Stimulated activated CD8-positive, alpha-beta memory T cell treated with anti-CD3 and anti-CD28 coated beads, Interleukin-15, amount 100 ng/mL, for 1 hour (primary cell): ENCODE results near the gene INS.
"Not testable (repeated sequence)": the region's sequence is repeated elsewhere in the genome, so short reads cannot be mapped to it uniquely, and the experiment has no call there.

Experiments
- DNase-seq: peaks from one replicate; pipeline ENCODE4 v3.0.0-alpha.2; 2020; ENCODE audit warnings: low read depth

The INS gene

DNA sequence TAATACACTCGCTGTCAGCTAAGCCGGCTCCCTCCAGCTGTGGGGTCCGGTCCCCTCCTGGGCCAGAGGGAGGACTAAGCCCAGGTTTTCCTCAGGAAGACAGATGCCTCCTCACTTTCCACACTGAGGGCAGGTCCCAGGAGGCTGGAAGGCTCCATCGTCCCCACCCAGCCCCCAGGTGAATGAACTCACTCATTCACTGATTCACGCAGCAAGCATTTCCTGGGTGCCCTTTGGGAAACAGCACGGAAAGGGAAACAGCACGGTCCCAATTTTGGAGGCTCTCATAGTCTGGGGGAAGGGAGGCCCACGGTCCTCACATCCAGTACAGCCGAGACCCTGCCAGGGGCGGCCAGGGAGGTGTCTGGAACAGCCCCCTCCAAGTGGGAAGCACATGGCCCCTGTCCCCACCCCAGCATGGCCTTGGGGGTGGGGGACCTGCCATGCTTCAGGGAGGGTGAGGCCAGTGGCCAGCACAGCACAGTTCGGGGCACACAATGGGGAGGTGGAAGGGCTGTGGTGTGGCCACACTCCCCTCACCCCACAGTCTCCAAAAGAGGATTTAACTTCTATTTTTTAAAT is 19.9 kb upstream of the INS start:
- no peak for DNase-seq

DNA sequence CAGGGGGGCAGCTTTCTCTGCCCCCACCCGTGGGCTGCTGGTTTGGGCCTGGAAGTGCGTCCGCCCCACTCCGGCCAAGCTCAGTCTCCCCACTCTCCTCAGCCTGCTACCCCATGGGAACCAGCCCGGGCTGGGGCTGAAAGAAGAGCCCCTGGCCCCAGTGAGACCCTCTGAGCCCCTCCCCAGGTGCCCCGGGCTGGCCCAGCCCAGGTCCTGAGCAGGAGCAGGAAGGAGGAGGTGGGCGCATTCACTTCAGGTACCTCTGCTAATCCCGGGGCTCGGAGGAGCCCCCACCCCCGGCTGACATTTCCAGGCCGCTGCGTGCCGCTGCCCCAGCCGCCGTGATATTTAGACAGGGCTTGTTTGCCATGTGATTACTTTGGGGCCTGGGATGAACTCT is 19.3 kb upstream of the INS start:
- no peak for DNase-seq

DNA sequence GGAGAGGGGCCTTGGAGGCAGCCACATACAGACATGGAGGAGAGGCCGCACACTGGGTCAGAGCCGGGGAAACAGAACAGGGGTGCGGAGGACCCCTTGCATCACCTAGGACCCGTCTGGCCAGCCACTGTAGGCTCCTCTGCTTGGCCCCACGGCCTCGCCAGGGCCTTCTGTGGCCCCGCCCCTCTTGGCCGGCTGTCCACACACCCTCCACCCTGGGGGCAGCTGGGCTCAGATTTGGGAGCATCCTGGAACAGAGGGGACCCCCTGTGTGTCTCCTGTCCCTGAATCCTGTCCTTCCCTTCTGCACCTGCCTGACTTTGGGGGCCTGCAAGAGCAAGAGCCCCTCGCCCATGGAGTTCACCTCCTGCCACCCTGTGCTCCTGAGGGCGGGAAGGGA is 18.5 kb upstream of the INS start:
- no peak for DNase-seq

DNA sequence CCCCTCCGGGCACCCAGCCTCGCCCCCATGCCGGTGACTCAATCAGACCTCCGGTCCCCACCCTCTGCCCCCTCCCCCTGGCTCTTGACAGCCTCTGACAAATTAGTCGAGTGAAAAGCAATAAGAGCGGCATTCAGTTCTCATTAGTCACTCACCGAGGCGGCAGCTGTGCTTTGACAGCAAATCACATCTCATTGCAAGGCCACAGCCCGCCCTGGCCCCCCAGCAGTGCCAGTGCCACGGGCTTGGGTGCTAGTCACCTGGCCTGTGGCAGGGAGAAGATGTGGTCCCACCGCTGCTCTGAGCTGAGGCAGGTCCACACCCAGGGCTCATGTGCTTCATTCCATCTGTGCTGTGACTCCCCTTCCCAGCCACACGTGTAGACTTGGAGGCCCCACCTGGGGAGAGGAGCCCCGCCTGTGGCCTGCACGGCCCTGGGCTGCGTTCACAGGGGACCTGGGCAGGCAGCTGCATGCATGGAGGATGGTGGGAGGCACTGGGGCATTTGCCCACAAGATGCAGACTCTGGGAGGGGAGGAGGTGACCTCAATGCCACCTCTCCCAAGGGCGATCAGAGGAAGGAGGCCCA is 18.0 kb upstream of the INS start:
- no peak for DNase-seq

DNA sequence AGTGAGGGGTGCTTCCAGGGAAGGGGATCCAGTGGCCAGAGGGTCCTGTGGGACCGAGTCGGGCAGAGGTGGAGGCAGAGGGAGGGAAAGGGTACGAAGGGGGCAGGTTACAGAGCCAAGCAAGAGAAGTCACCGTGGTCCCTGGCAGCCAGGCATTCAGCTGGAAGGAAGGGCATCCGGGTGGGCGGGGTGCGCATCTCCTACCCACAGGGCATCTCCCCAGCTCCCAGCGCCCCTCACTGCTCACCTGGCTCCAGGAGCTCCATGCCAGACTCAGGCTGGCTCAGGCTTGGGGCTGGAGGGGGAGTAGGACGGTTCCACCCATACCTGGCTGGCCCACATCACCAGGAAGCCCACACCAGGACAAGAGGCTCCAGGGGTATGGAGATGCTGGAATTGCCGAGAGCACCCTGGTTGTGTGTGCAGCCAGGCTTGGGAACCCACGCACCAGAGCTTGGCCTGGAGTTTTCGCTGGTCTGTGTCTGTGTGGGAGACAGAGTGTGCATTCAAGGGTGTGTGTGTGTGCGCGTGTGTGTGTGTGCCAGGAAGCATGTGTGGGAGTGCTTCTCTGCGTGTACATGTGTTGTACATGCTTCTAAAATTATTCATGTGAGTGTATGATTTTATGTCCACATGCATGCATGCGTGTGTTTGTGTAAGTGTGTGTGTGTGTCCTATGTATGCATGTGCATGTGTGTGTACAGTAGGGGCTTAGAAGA is 17.2 kb upstream of the INS start:
- DNase-seq = not testable (repeated sequence)

DNA sequence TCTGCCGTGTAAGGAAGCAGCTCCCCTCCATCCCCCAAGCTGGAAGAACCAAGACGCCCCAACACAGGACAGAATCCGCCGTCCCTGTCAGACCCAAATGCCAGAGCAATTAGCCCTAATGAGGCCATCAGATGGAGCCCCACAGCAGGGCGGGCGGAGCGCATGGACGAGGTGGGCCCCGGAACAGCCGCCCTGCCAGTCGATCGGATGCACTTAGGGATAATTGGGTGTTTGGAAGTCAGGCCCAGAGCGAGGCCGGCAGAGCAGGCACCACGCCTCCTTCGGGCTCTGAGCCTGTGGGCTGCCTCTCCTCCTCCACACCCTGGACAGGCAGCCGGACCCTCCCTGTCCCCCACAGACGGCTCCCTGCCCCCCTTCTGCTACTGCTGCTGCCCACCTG is 16.1 kb upstream of the INS start:
- DNase-seq = no peak

DNA sequence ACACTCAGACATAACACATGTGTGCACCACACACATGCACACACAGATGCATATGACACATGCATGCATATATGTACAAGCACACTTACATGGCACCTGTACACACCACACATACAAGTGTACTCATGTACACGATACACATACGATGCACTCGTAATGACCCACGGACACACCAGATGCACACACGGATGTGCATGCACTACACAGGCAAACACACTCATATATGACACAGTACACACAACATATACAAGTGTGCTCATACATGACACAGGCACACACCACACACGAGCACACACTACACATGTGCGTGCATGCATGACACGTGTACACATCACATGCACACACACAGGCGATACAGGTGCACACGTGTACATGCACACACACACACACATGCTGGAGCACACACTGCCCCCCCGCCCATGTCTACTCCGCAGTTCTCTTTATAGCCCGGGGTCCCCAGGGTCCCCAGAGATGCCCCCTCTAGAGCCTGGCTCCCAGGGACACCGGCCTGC is 15.4 kb upstream of the INS start:
- no peak for DNase-seq

DNA sequence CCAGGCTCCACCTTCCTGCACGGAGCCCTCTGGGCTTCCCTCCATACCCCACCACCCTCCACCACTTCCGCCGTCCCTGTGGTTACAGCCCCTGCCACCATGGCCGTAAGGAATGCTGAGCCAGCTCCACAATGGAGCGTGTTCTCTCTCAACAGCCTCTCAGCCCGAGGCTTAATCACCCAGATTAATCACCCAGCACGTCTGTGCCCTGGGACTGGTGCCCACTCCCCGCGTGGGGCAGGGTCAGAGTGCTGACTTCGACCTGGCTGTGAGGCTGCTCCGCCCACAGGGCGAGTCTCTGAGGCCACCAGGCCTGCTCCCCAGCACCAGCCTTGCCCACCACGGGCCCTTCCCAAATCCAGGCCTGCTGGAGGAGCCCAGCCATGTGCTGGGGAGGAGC is 14.7 kb upstream of the INS start:
- DNase-seq = no peak

DNA sequence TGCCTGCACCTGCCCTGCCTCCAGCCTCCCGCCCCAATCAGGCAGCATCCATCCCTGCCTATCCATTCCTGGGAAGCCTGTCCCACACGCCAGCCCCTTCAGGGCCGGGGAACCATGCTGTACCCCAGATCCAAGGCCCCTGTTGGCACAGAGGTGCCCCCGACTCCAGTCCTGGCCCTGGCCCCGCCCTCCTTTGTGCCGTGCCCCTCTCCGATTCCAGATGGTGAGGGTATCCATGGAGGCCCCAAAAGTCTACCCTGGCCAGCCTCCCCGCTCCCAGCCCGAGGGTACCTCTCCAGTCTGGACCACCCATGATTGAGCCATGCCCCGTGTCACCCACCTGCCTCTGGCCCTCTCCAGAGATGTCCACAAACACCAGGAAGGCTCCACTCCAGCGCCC is 13.4 kb upstream of the INS start:
- no peak for DNase-seq

DNA sequence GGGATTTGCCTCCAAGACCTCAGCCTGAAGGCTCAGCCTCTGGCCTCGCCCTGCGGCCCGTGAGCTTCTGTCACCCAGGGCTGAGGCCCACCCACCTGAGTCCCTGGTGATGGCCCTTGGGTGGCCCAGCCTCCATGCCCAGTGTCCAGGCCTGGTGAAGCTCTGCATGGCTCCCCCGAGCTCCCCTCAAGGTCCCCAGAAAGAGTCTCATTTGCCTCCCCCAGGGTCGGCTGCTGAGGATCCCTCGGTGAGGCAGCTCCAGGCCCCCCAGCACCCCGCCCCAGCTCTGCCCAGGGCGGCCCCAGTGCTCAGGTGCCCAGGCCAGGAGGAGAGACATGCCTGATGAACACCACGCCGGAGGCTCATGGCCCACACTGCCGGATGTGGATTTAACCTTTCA is 12.8 kb upstream of the INS start:
- DNase-seq = no peak

DNA sequence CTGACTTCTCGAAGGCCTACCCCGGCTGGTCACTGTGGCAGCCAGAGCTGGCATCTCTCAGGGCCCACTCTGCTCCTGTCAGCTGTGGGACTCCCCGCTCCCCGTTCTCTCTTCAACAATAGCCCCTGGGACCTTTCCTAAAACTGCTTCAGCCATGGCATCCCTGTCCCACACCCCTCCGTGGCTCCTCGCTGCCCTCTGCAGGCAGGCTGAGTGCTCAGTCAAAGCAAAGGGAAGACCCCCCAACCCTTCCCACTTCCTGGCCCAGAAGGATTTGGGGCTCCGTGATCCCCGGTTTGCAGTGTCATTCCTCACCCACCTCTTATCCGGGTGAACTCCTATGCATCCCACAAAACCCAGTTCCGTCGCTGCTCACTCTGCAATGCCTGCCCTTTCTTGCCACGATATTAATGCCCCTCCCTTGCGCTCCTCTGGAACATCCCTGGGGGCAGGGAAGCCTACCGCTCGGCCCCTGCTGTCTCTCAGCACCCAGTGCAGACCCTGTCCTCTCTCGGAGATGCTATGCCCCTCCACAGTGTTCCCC is 12.2 kb upstream of the INS start:
- no peak for DNase-seq

DNA sequence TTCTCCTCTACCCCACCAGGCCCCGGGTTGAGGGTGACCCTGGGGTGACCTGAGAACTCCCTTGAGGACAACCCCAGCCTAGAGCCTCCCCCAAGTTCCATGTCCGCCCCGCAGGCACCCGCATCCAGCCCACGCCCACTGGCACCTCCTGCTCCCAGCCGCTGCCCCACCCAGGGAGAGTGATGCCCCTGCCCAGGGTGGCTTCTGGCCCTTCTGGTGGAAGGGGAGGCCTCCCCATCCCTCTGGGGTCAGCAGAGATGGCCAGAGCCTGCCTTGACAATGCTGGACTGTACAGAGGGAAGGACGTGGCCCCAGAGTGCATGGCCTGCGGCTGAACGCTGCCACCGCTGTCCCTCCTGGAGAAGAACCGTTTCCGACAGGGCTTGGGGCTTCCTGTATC is 11.7 kb upstream of the INS start:
- DNase-seq = no peak

DNA sequence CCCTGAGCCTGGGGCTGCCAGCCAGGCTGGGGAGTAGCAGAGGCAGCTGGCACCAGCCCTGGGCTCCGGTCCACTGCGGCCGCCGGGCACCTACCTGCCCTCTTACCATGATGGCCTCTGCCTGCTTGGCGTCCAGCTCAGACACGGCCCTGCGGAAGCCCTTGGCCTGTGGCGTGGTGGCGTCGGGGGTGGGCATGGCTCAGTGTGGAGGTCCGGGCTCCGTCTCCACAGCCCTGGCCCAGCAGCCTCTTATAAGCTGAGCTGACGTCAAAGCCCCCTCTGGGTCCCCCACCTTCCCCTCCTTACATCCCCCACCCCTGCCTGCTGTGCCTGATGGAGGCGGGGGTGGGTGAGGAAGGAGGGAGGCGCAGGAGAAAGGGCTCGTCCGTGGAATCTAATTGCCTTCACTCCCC is 10.6 kb upstream of the INS start, which contains the start of gene TH:
TH (minus strand) TSS at position 225 of the 413 bp plus-strand sequence; CDS start at position 196, 29 bp downstream.
- no peak for DNase-seq

DNA sequence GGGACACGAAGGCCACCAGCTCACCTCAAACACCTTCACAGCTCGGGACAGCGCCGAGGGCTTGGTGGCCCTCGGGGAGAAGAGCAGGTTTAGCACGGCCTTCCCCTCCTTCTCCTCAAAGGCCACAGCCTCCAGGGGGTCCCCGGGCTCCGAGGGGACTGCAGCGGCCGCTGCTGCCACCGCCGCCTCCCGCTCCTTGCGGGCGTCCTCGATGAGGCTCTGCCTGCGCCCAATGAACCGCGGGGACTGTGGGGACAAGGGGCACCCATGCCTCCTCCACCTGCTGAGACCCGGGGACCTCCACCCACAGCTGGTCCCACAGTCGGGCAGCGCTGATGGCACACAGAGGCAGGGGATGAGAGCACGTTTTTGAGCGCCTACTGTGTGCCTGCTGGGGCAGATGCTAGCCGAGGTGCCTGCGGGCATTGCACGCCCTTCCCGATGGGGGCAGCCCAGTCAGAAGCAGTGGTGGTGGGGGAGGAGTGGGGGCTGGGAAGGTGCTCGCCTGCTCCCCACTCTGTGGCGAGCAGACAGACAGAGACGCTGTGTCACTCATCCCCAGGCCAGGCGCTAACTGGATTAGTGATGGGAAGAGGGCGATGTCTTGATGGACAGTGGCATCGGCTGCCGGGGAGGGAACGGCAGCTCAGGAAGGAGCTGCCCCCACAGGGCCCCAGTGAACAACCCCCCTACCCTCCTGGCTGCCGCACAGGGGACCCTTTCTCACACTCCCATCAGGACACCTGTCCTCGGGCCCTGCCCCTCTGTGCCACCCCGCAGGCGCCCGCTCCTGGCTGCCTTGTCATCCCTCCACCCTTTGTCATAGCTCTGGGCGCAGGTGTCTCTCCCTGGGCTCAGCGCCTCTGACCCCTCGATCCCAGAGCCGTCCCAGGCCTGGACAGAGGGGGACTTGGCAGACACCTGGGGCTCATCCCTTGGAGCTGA is 8.9 kb upstream of the INS start:
- DNase-seq = no peak

DNA sequence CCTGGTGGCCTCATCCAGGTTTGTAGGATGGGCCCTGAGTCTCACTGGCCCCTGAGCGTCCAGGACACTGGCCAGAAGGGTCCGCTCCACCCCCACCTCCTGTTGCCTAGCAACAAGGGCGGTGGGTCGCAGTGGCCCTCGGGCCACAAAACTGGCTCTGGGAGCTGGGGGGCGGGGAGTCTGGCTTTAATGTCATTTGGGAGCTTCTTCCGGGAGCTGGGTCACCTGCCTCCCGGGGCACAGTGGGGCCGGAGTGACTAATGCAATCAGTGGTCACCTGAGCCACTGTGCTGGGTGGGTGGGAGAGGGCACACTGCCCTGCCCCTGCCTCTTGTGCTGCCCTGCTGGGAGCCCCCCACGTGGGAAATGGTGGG is 8.0 kb upstream of the INS start:
- no peak for DNase-seq

DNA sequence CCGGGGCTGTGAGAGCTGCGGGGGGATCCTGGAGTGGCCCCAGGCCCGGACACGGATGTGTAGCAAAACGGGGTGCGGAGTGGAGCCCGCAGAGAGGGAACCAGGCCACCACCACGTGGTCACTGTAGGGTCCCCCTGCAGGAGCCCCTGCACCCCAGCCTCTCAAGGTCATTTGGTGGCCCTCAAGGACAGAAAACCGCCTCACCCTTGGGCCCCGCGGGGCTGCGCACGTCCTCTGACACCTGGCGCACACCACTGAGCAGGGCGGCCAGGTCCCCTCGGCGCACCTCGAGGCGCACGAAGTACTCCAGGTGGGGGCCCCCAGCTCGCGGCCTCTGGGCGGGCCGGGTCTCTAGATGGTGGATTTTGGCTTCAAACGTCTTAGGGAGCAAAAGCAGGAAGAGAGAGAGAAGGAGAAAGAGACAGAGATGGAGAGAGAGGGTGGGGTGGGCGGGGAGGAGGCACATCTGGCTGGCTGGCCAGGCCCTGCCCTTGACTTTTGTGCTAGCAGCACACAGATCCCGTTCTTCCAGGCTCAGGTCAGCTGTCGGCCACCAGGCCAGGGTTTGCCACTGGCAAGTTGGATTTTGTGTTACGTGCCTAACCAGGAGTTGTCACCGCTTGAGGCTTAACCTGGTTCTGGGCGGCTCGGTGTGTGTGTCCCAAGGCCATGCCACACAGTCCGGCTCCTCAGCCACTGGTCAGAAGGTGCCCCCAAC is 7.4 kb upstream of the INS start:
- DNase-seq = no peak

DNA sequence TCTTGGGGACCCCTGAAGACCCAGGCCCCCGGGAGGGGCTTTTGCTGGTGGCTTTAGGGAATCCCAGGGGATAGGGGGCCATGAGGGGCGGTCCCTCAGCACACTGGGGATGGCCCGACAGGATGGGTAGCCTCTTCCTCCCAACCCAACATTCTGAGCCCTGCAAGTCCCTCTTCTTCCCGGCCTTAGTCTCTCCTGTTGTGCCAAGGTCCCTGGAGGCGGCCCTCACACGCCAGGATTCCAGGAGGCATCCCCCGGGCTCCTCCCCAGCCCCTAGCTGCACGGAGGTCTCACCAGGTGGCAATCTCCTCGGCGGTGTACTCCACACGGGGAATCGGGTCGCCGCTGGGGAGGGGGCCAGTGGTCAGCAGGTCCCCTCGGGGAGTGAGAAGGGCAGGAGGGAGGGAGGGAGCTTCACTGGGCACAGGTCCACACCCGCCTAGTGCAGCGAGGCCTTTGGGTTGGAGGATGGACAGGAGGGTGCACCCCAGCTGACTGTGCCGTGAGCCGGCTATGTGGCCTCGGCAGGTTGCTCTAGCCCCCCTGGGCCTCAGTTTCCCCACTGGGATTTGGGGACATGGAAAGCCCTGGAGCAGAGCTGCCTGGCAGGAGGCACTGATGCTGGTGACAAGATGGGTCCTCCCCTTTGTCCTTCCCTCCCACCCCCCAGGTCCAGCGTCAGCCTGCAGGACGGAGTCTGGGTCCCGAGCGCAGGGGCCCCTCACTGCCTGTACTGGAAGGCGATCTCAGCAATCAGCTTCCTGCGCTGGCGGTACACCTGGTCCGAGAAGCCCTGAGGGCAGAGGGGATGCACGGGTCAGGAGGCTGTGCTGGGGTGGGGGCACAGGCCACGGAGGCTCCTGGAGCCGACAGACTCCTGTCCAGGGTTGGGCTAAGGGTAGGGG is 6.4 kb upstream of the INS start:
- no peak for DNase-seq

DNA sequence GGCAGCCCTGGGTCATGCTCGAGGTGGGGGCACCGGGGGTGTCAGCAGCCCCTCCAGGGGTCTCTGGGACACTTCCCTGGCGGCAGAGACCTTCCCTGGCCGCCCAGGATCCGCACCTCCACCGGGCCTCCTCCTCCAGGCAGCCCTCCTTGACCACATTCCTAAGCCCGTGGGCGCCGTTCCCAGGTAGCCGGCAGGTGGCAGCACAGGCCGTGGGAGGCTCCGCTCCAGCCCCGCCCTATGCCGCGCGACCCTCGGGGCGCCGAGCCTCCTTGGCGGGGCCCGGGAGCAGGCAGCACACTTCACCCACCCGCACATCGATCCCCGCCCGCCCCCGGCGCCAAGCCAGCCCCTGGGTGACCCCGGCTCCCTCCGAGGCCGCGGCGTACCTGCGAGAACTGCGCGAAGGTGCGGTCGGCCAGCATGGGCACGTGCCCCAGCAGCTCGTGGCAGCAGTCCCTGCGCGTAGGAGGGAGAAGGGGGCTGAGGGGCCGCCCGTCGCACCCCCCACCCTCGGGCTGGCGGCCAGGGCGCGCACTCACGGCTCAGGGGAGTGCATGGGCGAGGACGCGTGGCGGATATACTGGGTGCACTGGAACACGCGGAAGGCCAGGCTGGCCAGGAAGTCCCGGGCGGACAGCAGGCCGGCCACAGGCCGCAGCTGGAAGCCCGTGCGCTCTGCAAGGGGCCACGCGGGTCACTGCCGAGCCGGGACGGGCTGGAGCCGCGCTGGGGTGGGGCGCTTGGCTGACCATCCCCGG is 5.3 kb upstream of the INS start:
- peak; percentile 18 for DNase-seq

DNA sequence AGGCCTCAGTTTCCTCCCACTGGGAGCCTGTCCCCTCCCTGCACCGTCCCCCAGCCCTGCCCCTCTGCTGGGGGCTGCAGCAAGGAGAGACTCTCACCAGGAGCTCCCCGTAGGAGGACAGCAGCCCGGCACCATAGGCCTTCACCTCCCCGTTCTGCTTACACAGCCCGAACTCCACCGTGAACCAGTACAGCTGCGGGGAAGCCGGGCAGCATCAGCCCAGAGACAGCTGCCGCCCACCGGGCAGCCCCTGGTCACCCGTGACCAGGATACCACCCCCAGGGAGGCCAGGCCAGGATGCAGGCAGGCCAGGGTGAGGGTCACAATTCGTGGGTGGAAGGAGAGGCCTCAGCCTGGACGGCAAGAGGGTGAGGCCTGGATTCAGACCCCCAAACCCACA is 4.6 kb upstream of the INS start:
- no peak for DNase-seq
